SHP77 (cell line): ENCODE results near the gene SH3RF3.

Source experiments
- DNase-seq, 2 experiments: peaks; one replicate each; lab custom pipeline; 2025; lab: John Stamatoyannopoulos, UW

Gene SH3RF3

DNA sequence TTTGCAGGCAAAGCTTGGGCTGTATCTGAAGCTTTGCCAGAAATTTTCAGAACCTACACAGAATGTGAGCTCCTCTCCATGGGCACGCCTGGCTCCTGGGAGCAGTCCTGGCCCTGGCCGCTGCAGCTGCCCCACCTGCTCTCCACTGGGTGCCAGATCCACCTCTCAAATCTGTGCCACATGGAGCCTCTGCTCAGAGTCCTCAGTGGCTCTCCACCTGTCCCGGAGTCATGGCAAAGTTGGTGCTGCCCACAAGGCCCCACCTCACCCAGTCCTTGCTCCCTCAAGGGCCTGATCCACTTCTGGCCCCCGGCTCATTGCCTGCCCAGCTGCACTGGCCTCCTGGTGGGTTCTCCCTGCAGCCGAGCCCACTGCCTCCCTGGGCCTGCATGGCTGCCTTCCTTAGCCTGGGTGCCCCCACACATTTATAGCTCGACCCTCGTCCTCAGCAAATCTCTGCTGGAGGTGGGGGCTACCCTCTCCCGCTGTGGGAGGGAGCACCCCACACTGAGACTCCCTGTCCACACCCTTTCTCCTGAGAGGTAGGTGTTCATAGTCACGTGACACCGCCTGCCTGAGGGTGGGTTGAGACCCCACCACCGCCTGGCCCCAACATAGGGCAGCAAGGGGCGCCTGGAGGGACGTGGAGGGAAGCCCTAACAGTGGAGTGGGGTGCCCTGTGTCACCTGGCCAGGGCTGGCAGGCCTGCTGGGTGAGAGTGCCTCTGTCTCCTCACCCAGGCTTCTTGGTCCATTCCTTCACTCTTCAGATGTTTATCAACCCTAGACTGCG lies 224.1 kb downstream of the SH3RF3 start:
- DNase-seq = no peak

- DNase-seq = no peak
Measured at GRCh38 chr2:109353806-109354745, 225.1 kb downstream of the SH3RF3 start.

DNA sequence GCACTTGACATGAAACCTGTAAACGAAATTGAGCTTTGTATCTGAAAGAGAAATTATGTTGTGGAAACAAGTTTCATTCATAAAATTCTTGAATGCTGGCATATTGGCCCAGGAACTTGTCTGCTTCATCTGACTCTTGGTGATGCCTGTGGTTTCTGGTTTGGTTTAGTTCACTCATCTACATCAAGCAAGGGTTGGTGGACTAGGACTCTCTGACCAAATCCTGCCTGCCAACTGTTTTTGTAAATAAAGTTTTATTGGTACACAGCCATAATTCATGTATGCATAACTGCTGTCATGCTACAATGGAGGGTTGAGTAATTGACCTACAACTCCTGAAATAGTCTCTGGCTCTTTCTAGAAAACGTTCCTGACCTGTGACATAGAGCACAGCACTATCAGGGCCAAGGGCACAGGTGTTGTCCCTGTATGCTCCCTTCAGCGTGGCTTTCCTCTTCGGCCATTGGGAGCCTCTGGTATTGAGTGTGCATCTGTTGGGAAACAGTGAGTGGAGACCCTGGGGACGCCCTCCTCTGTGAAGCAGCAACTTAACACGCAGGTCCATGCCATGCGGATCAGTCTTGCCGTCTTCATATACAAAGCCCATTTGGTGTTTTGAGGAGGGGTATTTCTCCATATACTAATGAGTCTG lies 226.3 kb downstream of the SH3RF3 start:
- DNase-seq = no peak

GRCh38 chr2:109356324-109357035 lies 227.5 kb downstream of the SH3RF3 start:
- DNase-seq = no peak

- no peak for DNase-seq
Measured at GRCh38 chr2:109364217-109364616, 235.2 kb downstream of the SH3RF3 start.

- DNase-seq = no peak
Measured at GRCh38 chr2:109365131-109365530, 236.1 kb downstream of the SH3RF3 start.

- no peak for DNase-seq
Measured at GRCh38 chr2:109367683-109368082, 238.7 kb downstream of the SH3RF3 start.

DNA sequence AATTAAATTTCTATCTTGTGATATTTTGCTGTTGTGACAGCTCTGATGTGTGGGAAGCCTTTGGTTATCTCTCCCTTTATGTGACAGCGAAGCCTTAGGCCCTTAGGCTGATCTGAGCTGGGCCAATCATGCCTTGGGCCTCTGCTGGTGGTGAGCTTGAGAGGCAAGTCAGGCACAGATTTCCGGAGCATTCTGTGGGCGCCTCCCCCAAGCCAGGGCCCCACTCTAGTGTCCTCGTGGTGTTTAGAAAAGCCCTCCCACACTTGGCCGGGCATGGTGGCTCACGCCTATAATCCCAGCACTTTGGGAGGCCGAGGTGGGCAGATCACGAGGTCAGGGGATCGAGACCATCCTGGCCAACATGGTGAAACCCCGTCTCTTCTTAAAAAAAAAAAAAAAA lies 239.8 kb downstream of the SH3RF3 start:
- no peak for DNase-seq

DNA sequence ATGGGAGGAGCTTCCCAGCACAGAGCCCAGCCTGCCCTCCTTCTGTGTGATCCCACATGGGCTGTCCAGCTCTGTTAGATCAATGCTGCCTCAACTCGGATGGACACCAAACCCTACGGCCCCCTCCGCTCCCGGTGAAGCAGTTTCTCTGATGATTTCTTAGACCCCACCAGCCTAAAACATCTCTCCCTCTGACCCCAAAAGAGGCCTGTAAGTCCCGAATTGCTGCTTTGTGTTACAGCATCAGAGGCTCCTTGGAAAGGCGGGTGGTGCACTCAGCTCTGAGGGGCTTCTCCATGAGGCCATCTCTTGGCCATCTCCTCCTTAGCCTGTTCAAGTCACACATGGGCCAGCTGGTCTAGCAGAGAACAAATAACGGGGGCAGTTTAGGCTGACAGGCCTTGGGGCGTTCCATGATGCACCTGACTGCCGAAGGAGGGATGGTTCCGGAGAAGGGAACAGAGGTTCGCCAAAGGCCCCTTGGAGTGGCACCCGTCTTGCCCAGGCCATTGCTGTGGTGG lies 240.7 kb downstream of the SH3RF3 start:
- no peak for DNase-seq

DNA sequence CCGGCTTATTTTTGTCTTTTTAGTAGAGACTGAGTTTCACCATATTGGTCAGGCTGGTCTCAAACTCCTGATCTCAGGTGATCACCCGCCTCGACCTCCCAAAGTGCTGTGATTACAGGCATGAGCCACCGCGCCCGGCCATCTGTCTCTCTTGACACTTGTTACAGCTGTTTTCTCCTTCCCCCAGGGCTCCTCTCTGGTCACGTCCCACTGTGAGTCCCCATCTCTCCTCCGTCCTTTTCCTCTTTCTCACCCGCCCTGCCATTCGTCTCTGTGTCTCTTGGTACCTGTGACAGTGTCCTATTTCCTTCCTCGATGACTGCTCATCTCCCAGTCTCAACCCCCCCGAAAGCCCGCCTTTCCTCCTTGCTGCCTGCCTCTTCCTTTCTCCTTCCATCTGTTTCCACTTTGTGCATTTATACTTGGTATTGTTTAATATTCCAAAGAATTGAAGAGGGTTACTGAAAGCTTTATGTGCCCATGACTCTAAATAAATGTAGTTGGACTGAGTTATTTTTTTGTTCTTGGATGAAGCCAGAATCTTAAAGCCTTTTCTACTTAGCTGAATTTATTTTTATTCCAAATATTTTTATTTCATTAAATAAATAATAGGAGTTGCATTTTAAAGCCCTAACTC lies 241.5 kb downstream of the SH3RF3 start:
- no peak for DNase-seq

DNA sequence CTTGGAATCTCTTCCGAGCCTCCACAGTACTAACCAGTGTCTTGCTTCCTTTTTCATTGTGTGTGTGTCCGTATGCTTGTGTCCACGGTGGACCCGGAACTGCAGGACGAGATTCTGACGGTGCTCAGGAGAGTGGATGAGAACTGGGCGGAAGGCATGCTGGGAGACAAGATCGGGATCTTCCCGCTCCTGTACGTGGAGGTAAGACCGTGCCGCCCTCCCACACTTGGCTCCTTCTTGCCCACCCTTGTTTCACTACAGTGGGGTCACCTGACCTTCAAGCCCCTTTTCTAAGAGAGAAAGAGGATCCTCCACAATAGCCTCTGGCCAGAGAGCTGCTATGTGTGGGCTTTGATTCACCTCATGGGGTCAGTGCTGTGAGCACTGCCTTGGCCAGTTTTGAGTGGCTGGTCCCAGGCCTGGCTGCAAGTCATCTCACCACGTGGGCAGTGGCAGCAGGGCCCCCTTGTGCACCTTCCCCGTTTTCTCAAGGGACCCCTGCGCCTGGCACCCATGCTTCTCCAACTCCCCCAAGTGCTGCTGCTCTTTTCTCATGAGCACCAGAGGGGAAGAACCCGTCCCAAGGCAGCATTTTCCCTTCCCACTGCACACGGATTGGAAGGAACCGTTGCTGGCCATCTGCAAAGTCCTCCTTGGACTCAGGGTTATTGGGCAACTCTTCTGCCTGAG lies 242.6 kb downstream of the SH3RF3 start:
- no peak for DNase-seq

DNA sequence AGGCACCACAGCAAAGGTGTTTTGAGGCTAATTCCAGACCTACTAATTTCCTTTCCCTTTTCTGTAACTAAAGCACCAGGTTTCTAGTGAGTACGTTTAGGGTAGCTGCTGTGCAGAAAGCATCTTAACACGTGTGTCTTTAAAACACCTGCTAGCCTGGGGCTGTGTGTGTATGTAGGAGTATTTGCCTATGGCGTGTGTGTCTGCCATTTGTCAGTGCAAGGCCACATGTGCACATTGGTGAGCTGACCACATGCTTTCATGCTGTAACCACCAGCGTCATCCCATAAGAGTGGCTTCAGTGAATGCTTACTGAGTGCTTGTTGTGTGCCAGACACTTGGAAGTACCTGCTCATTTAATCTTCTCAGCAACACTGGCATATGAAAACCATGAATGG lies 243.2 kb downstream of the SH3RF3 start:
- DNase-seq = no peak

DNA sequence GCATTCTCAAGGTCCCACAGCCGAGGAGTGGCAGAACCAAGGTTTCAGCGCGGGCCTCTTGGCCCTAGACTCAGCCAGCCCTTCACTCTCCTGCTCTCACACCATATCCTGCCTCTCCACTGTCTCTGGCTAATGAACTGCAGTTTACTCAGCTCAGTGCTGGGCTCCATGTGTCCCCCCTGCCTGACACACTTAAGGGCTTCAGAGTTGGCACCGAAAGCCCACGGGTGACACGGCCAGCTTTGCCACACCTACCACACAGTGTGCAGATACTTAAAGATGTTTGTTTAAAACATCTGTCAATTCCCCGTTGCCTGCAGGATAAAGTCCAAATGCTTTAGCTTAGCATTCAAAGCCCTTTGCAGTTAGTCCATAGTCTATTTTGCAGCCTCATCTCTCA lies 243.6 kb downstream of the SH3RF3 start:
- no peak for DNase-seq

DNA sequence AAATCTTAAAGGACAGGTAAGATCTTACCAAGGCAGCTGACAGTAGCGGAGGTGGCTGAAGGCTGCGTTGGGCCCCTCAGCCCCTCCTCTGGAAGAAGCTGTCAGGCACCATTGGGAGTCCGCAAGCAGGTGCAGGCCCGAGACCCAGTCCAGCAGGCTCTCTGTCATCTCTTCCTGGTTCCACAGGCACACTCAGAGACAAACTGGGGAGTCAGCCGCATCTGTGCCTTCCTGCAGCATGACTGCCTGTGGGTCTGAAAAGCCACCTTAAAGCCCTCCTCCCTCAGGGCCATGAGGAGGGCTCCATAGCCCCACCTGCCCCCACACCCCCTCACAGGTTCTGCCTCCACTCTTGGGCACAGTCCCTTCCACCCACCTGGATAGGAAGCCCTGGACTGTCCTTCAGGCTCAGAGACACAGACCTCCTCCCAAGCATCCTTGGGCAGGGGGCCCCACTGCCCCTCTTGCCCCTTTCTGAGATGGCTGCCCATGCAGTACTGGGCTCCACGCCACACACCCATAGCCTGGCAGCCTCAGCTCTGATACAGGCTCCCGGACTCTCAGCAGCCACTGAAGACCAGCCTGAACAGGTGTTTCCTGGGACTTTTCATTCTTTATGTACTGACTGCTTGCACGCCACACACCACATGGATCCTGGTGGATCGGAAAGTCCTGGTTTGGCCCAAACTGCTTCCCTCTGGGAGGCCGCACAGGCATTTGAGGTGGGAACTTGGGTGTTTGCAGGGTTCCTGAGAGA lies 245.0 kb downstream of the SH3RF3 start:
- no peak for DNase-seq

- DNase-seq = no peak
Measured at GRCh38 chr2:109374548-109375130, 245.6 kb downstream of the SH3RF3 start.

DNA sequence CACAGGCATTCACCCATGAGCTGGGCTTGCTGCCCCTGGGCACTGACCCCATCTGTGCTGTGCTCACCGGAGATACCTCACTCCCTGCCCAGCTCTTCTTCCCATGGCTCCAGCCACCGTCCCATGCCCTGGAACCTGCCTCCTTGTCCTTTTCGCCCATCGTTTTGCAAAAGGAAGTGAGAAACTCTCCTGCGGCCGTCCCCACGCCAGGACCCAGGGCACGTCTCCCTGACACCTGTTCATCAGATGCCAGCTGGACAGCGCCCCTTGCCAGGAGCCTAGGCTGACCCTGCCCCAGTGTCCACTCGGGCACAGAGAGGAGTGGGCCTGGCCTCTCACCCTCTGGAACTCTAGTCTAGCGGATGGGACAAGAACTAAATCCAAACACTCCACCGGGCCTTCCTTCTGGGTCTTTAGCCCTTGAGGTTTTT lies 246.1 kb downstream of the SH3RF3 start:
- no peak for DNase-seq

- DNase-seq = no peak
Measured at GRCh38 chr2:109375656-109376055, 246.7 kb downstream of the SH3RF3 start.

DNA sequence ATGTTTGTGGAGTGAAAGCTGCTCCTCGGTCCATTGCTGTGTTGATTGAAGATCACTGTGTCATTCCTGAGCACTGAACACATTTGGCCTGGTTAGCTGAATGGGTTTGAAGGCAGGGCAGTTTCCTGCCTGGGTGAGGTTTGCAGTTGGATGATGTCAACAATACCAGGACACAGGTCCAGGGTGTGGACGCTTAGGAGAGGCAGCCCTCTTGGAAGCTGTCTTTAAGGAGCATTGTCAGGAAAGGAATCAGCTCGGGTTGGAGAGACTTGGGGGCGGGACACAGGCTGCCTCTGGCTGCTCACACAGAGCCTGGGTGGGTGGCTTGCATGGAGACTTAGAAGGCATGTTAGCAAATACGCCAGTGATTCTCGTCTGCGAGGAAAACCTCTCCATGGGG lies 247.1 kb downstream of the SH3RF3 start:
- DNase-seq = no peak

DNA sequence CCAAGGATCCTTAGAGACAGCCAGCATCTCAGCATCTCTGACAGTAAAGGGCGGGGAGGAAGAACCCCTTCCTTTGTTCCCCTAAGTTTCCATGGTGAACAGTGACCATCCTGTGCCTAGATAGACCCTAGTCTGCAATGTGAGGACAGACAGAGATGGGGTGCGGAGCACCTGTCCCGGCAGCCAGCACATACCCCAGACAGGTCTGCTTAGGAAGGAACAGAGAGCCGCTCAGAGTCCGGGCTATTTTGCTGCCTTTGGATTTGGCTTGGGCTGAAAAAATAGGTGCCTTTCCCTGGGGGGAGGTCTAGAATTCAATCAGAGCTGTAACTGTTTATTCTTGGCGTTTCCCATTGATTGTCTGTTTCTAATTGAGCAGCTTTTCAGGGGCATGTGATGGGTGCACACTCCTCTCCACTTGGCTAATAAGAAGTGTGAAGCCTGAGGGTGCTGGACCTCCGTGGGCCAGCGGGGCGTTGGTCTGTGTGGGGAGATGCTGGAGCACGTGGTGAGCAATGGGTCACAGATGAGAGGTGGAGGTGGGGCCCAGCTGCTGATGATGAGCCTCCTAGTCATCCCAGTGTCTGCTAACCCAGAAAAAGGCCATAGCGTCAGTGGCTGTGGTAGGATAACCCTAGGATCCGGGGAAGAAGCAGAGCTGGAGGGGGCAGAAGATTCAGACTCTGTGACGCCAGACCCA lies 247.9 kb downstream of the SH3RF3 start:
- DNase-seq = no peak
